ENCODE data around the gene PRPF6.

DNA sequence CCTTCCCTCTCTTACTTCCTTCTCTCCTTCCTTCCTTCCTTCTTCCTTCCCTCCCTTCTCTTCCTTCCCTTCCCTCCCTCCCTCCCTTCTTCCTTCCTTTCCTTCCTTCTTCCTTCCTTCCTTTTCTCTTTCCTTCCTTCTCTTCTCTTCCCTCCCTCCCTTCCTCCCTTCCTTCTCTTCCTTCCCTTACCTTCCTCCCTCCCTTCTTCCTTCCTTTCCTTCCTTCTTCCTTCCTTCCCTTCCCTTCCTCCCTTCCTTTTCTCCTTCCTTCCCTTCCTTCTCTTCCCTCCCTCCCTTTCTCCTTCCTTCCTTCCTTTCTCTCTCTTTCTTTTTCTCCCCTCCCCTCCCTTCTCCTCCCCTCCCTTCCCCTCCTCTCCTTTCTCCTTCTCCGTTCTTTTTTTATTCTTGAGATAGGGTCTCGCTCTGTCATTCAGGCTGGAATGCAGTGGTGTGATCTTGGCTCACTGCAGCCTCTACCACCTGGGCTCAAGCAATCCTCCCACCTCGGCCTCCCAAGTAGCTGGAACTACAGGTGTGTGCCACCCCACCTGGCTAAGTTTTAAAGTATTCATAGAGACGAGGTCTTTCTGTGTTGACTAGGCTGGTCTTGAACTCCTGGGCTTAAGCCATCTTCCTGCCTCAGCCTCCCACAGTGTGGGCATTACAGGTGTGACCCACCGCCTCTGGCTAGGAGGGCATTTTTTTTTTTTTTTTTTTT lies 10.1 kb upstream of the PRPF6 start:
- TF ChIP-seq CHD2 (IDR thresholded peaks at IDR 0.05; ENCODE audit: low read length, partially characterized antibody), result no peak
- TF ChIP-seq MAZ (IDR thresholded peaks at IDR 0.05; ENCODE audit: borderline replicate concordance, low read depth, low read length), result no peak
- TF ChIP-seq, protein P1, sequence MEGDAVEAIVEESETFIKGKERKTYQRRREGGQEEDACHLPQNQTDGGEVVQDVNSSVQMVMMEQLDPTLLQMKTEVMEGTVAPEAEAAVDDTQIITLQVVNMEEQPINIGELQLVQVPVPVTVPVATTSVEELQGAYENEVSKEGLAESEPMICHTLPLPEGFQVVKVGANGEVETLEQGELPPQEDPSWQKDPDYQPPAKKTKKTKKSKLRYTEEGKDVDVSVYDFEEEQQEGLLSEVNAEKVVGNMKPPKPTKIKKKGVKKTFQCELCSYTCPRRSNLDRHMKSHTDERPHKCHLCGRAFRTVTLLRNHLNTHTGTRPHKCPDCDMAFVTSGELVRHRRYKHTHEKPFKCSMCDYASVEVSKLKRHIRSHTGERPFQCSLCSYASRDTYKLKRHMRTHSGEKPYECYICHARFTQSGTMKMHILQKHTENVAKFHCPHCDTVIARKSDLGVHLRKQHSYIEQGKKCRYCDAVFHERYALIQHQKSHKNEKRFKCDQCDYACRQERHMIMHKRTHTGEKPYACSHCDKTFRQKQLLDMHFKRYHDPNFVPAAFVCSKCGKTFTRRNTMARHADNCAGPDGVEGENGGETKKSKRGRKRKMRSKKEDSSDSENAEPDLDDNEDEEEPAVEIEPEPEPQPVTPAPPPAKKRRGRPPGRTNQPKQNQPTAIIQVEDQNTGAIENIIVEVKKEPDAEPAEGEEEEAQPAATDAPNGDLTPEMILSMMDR (IDR thresholded peaks at IDR 0.05), result no peak
- TF ChIP-seq ZNF302 (CRISPR knock-in tag; IDR thresholded peaks at IDR 0.05), result no peak
- TF ChIP-seq POLR2A (IDR thresholded peaks at IDR 0.05; ENCODE audit: low read length), result no peak
